A549 (cell line): ENCODE results near the gene DLG4. TPM values are rescaled to one million over a fixed set of nuclear protein-coding genes. Genes with fewer than 3 reads are reported as not detected.

Source experiments
- ATAC-seq, 2 experiments: fragments of 200-7000 bp in 1 of 2; fragments of >200 bp in 1 of 2; cut with Nextera tagmentation in 1 of 2; cut with Tn5 transposase in 1 of 2; 3 replicates each; pipeline versions ENCODE4 v1.8.0 to v1.9.1; 2018 to 2020; ENCODE audit warnings: mild to moderate bottlenecking in 1 of 2, moderate library complexity in 1 of 2
- CTCF ChIA-PET: fragments of 300-600 bp; sonication (Branson Sonifier 250); formaldehyde crosslinking; extraction: SDS; loops from one replicate; lab custom pipeline; 2021; ENCODE audit warnings: antibody characterized with exemption, inconsistent platforms; lab: Yijun Ruan, JAX
- POLR2A ChIA-PET: fragments of 350-600 bp; formaldehyde crosslinking; extraction: SDS; loops from one replicate; lab custom pipeline; 2021; ENCODE audit warnings: antibody characterized with exemption, inconsistent platforms; lab: Yijun Ruan, JAX
- DNase-seq, 2 experiments: peaks; one replicate each; pipeline versions ENCODE4 v3.0.0 to v3.0.0-alpha.2; 2011 to 2016; ENCODE audit warnings: low read depth in 1 of 2, low spot score in 1 of 2
- FAIRE-seq: peaks from 2 replicates; lab custom pipeline; 2011; peaks lifted over from hg19 to GRCh38; lab: Jason Lieb, UNC
- H3K27ac ChIP-seq, 2 experiments: fragments of >200 bp; sonication (Bioruptor Twin); formaldehyde crosslinking; 3 replicates each; pipeline ENCODE4 v1.5.1; 2016 to 2017
- H3K4me1 ChIP-seq: fragments of >200 bp; sonication (Bioruptor Twin); formaldehyde crosslinking; 3 replicates; pipeline ENCODE4 v1.6.1; 2016
- H3K4me2 ChIP-seq: fragments of >200 bp; sonication (Bioruptor Twin); formaldehyde crosslinking; 3 replicates; pipeline ENCODE4 v1.6.1; 2016
- H3K4me3 ChIP-seq: fragments of >200 bp; sonication (Bioruptor Twin); formaldehyde crosslinking; 3 replicates; pipeline ENCODE4 v1.5.1; 2016
- H3K9me3 ChIP-seq: fragments of >200 bp; sonication (Bioruptor Twin); formaldehyde crosslinking; 3 replicates; pipeline ENCODE4 v1.6.1; 2016
- BCL3 ChIP-seq: fragments of >200 bp; sonication (Bioruptor Twin); formaldehyde crosslinking; IDR thresholded peaks from 3 replicates; pipeline ENCODE4 v1.6.1; 2016
- CTCF ChIP-seq: fragments of >200 bp; sonication (Bioruptor Twin); formaldehyde crosslinking; IDR thresholded peaks from 3 replicates; pipeline ENCODE4 v1.5.1; 2016
- EP300 ChIP-seq, 2 experiments: fragments of >200 bp; sonication (Bioruptor Twin); formaldehyde crosslinking; IDR thresholded peaks; 2 replicates in 1 of 2; 3 replicates in 1 of 2; pipeline ENCODE4 v1.6.1; 2016 to 2017
- ESRRA ChIP-seq: fragments of 150-350 bp; IDR thresholded peaks from 2 replicates; pipeline ENCODE4 v1.6.1; 2014; ENCODE audit warnings: mild to moderate bottlenecking, low read length, borderline replicate concordance
- HEYL ChIP-seq: fragments of 250-450 bp; sonication (Bioruptor Pico); IDR thresholded peaks from 2 replicates; pipeline ENCODE4 v1.8.0; 2021; ENCODE audit warnings: mild to moderate bottlenecking, moderate library complexity
- HOXB13 ChIP-seq: fragments of 250-450 bp; sonication (Bioruptor Pico); IDR thresholded peaks from 2 replicates; pipeline ENCODE4 v1.5.0; 2020; ENCODE audit warnings: low read depth, mild to moderate bottlenecking, moderate library complexity
- KDM5A ChIP-seq: fragments of 200-600 bp; sonication (generic); IDR thresholded peaks from 2 replicates; pipeline ENCODE4 v1.6.1; 2016; ENCODE audit warnings: antibody characterized with exemption, mild to moderate bottlenecking
- MAFK ChIP-seq: fragments of 450-650 bp; IDR thresholded peaks from 2 replicates; pipeline ENCODE4 v1.6.1; 2014; ENCODE audit not compliant: partially characterized antibody
- MAZ ChIP-seq: fragments of 150-350 bp; IDR thresholded peaks from 2 replicates; pipeline ENCODE4 v1.6.1; 2014; ENCODE audit warnings: antibody characterized with exemption, low read depth, low read length, borderline replicate concordance
- NFE2L2 ChIP-seq: fragments of 150-350 bp; conservative IDR thresholded peaks from 2 replicates; pipeline ENCODE4 v1.6.1; 2014; ENCODE audit warnings: low read length
- NPAS2 ChIP-seq: fragments of 250-450 bp; sonication (Bioruptor Pico); IDR thresholded peaks from 2 replicates; pipeline ENCODE4 v1.8.0; 2022; ENCODE audit warnings: mild to moderate bottlenecking, moderate library complexity, borderline replicate concordance
- PBX3 ChIP-seq: IDR thresholded peaks from 2 replicates; pipeline ENCODE4 v1.6.1; 2012
- PHF8 ChIP-seq: fragments of 200-600 bp; sonication (generic); IDR thresholded peaks from 2 replicates; pipeline ENCODE4 v1.6.1; 2016; ENCODE audit warnings: low read depth, mild to moderate bottlenecking, antibody characterized with exemption, moderate library complexity, borderline replicate concordance
- RCOR1 ChIP-seq: fragments of 150-350 bp; IDR thresholded peaks from 2 replicates; pipeline ENCODE4 v1.6.1; 2014; ENCODE audit warnings: antibody characterized with exemption, low read length, low read depth
- RNF2 ChIP-seq: fragments of 200-600 bp; sonication (generic); IDR thresholded peaks from 2 replicates; pipeline ENCODE4 v1.6.1; 2016; ENCODE audit warnings: low read depth, mild to moderate bottlenecking, antibody characterized with exemption, moderate library complexity, borderline replicate concordance
- SMC3 ChIP-seq: fragments of >200 bp; sonication (Bioruptor Twin); formaldehyde crosslinking; IDR thresholded peaks from 3 replicates; pipeline ENCODE4 v1.6.1; 2018; ENCODE audit warnings: inconsistent platforms
- TP53 ChIP-seq: fragments of 250-450 bp; sonication (Bioruptor Pico); IDR thresholded peaks from 2 replicates; pipeline ENCODE4 v1.5.0; 2021; ENCODE audit warnings: mild to moderate bottlenecking, moderate library complexity
- WGBS: methylation state at CpG from one replicate; pipeline ENCODE4 v1.1.6; 2017; ENCODE audit errors: missing lambda C conversion rate; 5-methylcytosine and 5-hydroxymethylcytosine counted together
- polyA plus RNA-seq, 4 experiments: library from polyadenylated mRNA; depleted of rRNA in 3 of 4; stranded (reverse); fragments of >200 nt; fragmentation: RNase III in 1 of 4; extraction: RNeasy Plus Mini Kit Qiagen cat#74134 plus additional on column Dnase treatment in 1 of 4; gene quantifications; 2 replicates in 3 of 4; 3 replicates in 1 of 4; pipeline ENCODE4 v1.2.3, GENCODE V29; 2011 to 2017
- TF ChIP-seq, protein P1 (sequence below): fragments of 200-600 bp; sonication (generic); IDR thresholded peaks from 2 replicates; pipeline ENCODE4 v1.6.1; 2016; ENCODE audit warnings: antibody characterized with exemption, mild to moderate bottlenecking, moderate library complexity
- TF ChIP-seq, protein P2 (sequence below): IDR thresholded peaks from 2 replicates; pipeline ENCODE4 v1.6.1; 2012

DLG4 gene
- polyA plus RNA-seq, 2 of the 4 experiments (the other 2 are of a cell fraction) = 8.3 to 21.3 TPM

DNA sequence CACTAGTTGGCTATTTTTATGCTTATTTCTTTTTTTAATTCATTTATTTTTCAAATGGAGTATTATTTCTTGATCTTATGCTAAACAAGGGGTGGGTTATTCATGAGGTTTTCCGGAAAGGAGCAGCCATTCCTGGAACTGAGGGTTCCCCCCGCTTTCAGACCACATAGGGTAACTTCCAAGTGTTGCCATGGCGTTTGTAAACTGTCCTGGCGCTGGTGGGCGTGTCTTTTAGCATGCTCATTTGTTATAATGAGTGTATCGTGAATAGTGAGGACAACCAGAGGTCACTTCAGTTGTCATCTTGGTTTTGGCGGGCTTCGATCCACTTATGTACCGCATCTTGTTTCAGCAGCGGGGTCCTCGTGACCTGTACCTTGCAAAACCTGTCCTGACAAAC, 75.4 kb downstream of the DLG4 start:
- TF ChIP-seq NFE2L2 (no peak), EP300 (IDR thresholded peaks at IDR 0.05) (no peak), CTCF (no peak), KDM5A (no peak), BCL3 (no peak), HOXB13 (CRISPR knock-in tag) (no peak), ESRRA (no peak), RNF2 (no peak), TP53 (no peak), PHF8 (no peak), HEYL (CRISPR knock-in tag) (no peak)
- TF ChIP-seq, protein P1, sequence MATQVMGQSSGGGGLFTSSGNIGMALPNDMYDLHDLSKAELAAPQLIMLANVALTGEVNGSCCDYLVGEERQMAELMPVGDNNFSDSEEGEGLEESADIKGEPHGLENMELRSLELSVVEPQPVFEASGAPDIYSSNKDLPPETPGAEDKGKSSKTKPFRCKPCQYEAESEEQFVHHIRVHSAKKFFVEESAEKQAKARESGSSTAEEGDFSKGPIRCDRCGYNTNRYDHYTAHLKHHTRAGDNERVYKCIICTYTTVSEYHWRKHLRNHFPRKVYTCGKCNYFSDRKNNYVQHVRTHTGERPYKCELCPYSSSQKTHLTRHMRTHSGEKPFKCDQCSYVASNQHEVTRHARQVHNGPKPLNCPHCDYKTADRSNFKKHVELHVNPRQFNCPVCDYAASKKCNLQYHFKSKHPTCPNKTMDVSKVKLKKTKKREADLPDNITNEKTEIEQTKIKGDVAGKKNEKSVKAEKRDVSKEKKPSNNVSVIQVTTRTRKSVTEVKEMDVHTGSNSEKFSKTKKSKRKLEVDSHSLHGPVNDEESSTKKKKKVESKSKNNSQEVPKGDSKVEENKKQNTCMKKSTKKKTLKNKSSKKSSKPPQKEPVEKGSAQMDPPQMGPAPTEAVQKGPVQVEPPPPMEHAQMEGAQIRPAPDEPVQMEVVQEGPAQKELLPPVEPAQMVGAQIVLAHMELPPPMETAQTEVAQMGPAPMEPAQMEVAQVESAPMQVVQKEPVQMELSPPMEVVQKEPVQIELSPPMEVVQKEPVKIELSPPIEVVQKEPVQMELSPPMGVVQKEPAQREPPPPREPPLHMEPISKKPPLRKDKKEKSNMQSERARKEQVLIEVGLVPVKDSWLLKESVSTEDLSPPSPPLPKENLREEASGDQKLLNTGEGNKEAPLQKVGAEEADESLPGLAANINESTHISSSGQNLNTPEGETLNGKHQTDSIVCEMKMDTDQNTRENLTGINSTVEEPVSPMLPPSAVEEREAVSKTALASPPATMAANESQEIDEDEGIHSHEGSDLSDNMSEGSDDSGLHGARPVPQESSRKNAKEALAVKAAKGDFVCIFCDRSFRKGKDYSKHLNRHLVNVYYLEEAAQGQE = no peak
- TF ChIP-seq, protein P2, sequence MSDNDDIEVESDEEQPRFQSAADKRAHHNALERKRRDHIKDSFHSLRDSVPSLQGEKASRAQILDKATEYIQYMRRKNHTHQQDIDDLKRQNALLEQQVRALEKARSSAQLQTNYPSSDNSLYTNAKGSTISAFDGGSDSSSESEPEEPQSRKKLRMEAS = no peak
- WGBS = 76% methylated on average over 11 of the region's 11 CpGs
- DNase-seq (no peak), FAIRE-seq (no peak), ATAC-seq (no peak)
- Histone ChIP-seq H3K4me1 (no peaks in the 10 kb centered on the region), H3K9me3 (no peaks in the 10 kb centered on the region), H3K4me3 (no peak overlapping the region), H3K27ac (no peak overlapping the region), H3K4me2 (no peak overlapping the region)
- CTCF ChIA-PET = interaction anchor here (1.0 to 45.7 kb wide), 6 partner anchors 7 to 122 kb away, joined by 4 to 1477 read pairs (median 8); partner anchors contain the start of genes SLC16A11 and SLC16A13
- POLR2A ChIA-PET = no interaction called here

DNA sequence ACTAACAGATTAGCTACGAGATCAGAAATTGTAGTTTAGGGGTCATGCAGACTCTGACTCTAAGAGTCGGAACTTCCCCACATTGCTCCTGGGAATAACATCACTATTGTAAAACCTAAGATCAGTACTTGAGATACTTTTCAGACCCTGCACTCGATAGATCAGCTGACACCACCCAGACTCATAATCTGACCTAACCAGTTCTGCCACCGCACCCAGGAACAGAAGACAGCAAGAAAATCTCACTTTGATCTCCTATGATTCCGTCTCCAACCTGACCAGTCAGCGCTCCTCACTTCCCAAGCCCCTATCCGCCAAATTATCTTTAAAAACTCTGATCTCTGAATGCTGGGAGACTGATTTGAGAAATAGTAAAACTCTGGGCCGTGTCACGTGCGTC, 77.8 kb downstream of the DLG4 start:
- Histone ChIP-seq H3K4me2 (no peak overlapping the region), H3K9me3 (no peaks in the 10 kb centered on the region), H3K27ac (no peak overlapping the region), H3K4me1 (no peaks in the 10 kb centered on the region), H3K4me3 (no peak overlapping the region)
- 78% methylated on average over 10 of the region's 10 CpGs for WGBS
- ChIA-PET CTCF (interaction anchor here (0.9 to 45.7 kb wide), 6 partner anchors 22 to 154 kb away, joined by 3 to 1477 read pairs (median 4); partner anchors contain the start of genes ASGR1, SLC16A11 and SLC16A13), POLR2A (interaction anchor here (0.9 kb wide), 1 partner anchor 106 kb away, joined by 4 read pairs; the partner anchor contains the start of gene SLC16A13)
- FAIRE-seq (no peak), ATAC-seq (no peak), DNase-seq (no peak)
- TF ChIP-seq RCOR1 = no peak
- TF ChIP-seq CTCF = no peak
- TF ChIP-seq MAZ = no peak
- TF ChIP-seq SMC3 = no peak
- TF ChIP-seq NPAS2 (CRISPR knock-in tag) = no peak
- no peak for TF ChIP-seq PBX3
- no peak for TF ChIP-seq MAFK
- TF ChIP-seq, all 56 proteins: peak for 0
